Activated T-helper 1 cell treated with anti-CD3 and anti-CD28 coated beads, Interleukin-2, amount 50 U/mL, for 16 hours (primary cell): ENCODE results near the gene LRIG2.
"Not testable (repeated sequence)": the region's sequence is repeated elsewhere in the genome, so short reads cannot be mapped to it uniquely, and the experiment has no call there.

Experiments
- DNase-seq, 2 donors: peaks; one replicate each; pipeline ENCODE4 v3.0.0-alpha.2; 2020; ENCODE audit warnings: low read depth in 1 of 2, low spot score in 1 of 2

The LRIG2 gene

DNA sequence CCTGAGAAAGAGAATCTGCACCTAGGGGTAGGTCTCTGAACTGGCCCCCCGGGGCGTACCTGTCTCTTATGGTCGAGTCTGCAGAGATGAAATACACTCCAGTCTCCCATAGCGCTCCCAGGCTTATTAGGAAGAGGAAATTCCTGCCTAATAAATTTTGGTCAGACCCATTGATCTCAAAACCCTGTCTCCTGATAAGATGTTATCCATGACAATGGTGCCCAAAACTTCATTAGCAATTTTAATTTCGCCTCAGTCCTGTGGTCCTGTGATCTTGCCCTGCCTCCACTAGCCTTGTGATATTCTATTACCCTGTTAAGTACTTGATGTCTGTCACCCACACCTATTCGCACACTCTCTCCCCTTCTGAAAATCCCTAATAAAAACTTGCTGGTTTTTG, 85.7 kb downstream of the LRIG2 start:
- not testable (repeated sequence) for DNase-seq

DNA sequence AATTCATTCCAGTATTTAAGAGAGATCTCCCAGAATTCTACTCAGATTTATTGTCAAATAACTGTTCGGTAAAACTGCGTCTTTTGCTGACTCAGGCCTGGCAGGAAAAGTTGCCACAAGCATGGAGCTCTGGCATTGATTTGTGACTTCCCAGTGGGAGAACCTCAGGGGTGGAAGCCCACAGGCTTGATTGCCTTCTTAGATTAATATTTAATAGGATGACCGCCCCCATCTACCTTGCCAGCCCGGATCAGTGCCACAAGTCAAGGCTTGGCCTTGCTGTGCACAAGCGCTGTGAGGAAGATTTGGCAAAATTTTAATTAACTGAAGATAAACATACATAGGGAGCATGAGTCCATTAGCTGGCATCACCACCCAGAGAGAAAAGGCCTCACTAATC, 93.5 kb downstream of the LRIG2 start:
- no peak for DNase-seq

DNA sequence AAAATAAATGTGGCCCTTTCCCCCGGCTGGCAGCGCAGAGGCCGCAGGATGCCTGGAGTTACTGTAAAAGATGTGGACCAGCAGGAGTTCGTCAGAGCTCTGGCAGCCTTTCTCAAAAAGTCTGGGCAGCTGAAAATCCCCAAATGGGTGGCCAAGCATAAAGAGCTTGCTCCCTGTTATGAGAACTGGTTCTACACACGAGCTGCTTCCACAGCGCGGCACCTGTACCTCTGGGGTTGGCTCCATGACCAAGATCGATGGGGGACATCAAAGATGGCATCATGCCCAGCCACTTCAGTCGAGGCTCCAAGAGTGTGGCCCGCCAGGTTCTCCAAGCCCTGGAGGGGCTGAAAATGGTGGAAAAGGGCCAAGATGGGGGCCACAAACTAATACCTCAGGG, 95.9 kb downstream of the LRIG2 start:
- DNase-seq: no peak

DNA sequence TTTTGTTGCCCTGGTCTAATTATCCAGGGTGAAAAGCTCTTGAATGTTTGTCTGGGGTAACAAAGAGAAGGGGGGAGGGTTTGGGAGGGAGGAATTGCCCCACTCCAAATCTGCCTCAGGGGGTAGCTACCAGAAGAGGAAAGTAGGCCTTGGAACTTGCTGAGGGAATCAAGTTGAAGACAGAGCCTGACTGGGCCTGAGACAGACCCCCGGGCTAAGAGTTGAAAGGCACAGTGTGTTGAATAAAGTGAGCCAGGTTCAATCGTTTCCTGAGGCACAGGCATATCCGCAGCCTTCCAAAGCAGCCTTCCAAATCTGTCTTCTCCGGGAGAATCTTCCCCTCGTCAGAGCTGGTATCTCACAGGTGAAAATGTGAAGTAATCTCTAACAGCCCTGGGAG, 96.6 kb downstream of the LRIG2 start:
- no peak for DNase-seq

DNA sequence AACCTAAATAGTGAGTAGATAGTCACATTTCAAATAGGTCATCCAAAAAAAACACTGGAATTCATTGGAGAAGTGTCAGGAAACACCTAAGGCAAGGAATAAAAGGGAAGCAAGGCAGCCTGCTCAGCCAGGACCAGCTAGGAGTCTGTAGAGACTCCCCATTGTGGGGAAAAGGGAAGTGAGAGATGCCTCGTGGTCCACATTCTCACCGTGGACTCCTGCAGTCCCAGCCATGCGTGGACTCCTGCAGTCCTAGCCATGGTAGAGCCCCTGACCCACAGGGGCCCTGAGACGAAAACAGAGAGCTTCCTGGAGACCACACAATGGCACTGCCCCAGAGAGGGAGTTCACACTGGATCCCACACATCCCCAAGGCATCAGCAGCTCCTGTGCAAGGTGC, 97.5 kb downstream of the LRIG2 start:
- DNase-seq: no peak

DNA sequence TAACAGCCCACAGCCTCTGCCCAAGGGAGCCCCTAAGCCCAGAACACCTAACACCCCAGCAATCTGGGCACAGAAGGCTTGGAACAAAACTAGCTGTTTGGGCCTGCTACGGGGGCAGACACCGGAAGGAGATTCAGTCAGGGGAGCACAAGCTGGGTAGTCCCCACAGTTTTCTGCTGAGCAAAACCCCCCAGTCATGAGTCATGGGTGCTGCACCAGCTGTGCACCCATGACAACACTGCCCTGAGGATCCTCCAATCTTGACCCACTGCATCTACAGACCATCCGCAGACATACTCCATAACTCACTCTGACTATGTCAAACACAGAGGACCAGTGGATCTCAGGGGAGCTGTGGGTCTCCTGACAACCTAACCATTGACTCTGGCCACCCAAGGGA, 105.1 kb downstream of the LRIG2 start:
- DNase-seq: no peak

DNA sequence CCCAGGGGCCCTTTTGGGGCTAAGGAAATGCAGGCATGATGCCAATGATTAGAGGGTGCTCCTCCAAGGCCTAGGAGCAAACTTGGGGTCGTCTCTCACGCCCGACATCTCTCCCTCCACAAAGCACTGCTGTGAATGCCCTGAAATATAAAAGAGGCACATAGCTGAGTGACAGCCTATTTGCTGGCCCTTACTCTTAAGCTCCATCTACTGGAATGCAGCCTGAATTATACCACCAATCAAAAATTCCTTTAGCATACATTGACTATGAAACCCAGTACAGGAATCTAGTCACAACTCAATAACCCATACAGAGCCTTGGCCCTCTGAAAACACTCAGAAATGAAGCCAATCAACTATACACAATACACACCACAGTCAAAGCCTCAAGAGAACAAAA, 105.5 kb downstream of the LRIG2 start:
- no peak for DNase-seq
